Ammon's horn (tissue), 1 donor: ENCODE results near the gene ZBTB16.

Experiments
- DNase-seq: peaks from one replicate; pipeline ENCODE4 v3.0.0-alpha.2; 2016; ENCODE audit warnings: low spot score

ZBTB16 gene

DNA sequence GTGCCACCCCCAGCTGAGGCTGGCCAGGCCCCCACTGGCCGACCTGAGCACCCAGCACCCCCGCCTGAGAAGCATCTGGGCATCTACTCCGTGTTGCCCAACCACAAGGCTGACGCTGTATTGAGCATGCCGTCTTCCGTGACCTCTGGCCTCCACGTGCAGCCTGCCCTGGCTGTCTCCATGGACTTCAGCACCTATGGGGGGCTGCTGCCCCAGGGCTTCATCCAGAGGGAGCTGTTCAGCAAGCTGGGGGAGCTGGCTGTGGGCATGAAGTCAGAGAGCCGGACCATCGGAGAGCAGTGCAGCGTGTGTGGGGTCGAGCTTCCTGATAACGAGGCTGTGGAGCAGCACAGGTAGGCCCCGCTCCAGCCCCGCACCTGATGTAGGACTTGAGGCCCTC, 4.7 kb downstream of the ZBTB16 start:
- DNase-seq, result no peak

DNA sequence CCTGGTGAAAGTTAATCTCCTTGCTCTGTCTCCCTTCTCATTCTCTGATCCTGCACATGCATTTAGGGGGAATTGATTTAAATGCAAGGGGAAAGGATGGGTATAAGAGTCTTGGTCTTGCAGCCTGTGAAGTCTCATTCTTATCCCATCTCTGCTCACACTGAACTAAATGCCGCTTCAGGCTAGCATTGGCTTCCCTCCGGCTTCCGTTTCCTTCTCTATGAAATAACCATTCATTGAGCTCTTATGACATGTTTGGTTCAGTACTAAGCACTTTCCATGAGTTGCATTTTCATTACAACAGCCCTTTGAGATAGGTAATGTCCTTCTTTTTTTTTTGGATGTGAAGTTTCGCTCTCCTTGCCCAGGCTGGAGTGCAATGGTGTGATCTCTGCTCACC, 5.6 kb downstream of the ZBTB16 start:
- DNase-seq, result no peak

DNA sequence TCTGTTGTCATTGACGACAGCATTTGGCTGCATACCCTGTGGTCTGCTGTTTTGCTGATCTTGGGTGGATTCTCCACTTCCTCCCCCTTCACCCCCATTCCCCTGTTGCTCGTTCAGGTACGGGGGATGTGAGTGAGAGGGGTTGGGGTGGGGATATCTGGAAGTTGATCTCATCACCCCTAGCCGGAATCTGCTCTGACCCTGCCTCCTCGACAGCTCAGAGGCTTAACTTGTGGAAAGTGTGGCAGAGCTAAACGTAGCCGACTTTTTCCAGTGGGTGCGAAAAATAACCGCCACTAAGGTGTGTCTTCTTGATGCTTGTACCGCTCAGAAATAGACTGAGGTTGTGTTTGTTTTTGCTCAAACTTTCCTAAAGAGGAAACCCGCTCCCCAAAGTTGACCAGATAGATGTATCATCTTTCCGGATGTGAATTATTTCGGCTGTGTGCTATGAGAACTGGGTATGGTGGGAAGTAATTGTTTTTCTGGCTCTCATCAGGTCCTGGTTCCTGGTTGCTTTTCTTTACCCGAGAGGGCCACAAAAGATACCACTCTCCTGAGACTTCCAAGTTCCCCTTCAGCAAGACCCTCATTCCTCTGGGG, 6.6 kb downstream of the ZBTB16 start:
- no peak for DNase-seq

DNA sequence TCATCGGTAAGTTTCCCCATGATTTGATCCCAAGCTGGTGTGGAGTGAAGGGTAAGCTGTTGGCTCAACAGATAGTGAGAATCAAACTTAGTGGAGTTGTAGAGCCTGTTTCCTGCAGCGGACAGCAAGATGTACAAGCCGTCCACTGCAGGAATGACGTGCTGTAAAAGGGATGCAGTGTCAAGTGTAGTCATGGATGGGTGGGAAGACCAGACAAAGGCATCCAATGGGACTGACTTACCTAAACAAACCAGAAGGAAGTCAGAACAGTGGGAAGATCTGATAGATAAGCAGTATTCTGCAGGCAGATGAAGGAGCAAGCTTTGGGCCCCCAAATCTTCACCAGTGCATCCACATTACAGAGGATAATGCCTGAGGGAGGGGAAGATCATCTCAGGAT, 8.8 kb downstream of the ZBTB16 start:
- no peak for DNase-seq

DNA sequence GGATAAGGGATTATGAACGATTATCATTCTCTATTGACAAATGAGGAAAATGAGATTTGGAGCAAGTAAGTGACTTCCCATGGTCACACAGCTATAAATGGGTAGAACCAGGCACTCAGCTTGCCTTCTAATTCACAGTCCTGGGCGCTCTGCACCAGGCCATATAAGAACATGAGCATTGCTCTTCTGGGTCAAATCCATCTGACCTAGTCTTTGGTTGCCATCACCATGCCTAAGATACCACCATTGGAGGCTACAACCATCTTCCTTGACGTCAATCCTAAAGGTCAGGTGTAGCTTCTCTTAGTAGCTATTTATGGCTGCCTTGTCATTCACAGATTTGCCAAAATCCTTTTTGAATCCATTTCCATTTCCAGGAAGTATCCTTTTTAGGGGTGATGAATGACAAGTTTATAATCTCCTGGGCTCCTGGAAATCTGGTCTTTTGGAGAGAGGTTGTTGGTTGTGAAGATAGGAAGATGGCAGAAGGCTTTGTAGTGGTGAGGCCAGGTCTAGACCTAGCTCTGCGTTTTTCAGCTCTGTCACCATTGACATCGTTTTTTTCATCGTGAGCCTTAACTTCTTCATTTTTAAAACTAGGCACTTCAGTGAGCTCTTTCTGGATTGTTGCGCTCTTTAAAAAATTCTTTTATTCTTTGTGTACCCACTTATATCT, 11.1 kb downstream of the ZBTB16 start:
- no peak for DNase-seq

DNA sequence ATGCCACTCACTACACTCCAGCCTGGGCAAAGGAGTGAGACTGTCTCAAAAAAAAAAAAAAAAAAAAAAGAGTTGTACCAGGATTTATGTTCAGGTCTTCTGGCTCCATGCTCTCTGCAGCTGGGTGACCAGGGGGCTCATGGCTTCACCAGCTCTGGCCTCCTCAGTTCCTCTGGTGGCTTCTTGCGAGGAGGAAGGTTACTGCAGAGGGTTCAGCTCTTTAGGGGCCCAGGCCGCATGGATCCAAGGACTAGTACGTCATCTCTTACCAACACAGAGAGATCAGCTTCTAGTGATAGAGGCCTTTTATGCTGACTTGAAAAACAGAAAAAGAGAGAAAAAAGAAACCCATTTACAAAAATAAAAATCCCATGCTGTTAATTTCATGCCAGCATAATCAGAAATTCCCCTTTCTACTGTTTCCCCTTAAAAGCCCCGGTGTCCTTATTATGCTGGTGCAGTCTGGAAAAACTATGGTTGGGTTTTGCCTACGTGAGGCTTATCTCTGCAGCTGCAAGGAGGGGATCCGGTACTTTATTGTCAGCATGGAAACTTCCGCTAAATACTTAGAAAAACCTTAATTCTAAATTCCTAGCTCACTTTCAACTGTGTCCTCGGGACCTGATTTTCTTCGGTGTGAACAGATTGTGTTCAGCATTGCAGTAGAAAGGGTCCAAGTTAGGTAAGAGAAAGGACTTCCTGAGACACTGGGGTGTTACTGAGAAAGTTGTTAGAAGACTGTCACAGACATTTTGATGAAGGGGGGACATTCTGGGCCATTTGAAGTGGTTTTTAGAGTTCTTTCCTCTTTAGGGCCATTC, 13.7 kb downstream of the ZBTB16 start:
- no peak for DNase-seq

DNA sequence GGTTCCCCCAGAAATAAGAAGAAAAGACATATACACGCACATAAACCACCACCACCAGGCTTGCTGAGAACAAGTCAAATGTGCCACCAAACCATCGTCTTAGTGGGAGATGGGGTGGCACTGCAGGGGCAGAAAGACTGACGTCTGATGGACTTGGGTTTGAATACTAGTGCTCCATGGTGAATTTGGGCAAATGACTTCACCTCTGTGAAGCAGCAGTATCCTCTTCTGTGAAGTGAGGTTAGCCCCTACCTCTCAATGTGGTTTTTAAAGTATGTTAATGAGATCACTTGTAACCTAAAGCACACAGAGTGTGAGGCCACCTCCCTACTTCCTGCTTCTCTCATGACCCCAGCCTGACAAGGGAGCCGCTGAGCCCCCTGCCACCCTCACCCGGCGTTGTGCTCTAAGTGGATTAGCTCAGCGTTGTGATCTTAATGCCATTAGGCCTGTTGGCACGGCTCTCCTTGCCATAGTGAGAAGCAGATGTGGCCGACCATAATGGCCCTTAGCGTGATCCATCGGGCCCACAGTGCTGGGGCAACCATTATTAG, 14.4 kb downstream of the ZBTB16 start:
- no peak for DNase-seq

DNA sequence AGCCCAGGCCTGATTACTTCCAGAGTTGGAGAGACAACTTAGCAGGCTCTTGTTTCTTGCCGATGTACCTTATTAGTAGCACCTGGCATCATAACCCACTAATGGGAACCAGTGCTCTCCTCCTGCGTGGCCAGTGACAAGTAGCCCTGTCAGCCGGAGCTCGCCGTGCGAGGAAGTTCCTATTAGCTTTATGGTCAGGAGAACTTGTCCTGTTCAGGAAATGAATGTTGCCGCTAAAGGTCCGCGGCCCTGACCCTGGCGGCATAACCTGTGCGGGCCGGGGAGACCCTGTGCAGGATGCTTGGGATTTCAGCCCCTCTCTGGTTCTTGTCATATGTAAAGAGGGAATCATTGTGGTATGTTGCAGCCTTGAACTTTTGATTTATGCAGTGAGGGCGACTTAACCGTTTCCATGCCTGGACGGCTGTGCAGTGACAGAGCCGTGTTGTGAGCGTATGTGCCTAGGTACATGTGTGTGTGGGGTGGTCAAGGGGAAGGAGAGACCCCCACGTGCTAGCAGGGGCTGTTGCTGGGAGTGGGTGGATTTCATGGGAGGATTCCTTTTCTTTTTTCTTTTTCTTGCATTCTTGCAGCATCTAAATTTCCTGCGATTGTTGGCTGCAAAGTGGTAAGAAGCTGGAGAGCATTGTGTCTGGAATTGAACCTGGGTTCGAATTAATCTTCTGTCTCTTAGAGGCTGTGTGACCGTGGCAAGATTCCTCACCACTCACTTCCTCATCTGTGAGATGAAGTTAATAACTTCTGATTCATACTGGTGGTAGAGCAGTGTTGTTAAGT, 15.2 kb downstream of the ZBTB16 start:
- DNase-seq, result no peak

DNA sequence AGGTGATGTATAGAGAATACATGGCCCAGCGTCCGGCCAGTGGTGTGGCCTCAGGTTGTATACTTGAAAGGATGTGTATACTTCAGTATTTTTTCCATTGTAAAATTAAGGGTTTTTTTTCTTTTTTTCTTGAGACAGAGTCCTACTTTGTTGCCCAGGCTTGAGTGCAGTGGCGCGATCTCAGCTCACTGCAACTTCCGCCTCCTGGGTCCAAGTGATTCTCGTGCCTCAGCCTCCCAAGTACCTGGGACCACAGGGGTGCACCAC, 15.8 kb downstream of the ZBTB16 start:
- no peak for DNase-seq

DNA sequence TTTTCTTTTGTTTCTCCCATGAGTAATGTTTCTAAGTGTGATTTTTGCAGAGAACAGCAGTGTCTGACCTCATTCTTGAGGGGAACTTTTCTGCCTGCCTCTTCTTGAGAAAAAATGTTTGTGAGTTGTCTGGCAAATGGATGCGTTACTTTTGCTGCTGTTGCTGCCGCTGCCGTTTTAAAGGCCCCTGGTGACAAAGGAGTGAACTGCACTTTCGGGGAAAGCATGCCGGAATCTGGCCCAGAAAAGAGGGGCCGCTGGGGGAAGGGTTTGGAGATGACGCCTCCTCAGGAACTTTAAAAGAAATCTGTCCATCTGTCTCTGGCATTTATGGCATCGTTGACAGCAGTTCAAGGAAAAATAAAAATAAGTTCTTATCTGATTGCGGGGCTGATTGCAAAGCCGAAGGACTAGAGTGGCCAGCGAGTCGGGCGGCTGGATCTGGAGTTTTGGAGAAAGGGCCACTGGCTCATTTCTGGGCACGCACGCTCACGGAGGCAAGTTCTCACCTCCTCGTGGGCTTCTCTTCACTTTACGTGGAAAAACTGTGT, 16.5 kb downstream of the ZBTB16 start:
- peak; percentile 68 for DNase-seq

DNA sequence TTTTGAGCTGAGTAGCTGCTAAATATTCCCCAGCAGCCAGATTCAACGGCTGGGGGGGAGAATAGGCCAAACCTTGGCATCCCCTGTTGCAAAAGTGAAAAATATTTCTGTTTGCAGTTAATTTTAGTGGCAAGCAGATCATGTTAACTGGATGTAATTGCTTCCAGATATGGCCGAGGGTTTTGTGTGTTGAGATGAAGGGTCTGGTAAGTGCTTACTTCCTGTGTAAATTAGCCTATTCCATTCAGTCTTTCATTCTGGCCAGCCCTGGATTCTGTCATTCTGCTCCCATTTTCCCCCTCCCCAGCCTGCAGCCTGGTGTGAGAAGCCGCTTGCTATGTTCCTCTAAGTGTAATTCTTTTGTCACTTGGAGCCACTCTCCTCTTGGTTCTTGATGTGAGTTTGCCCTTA, 17.4 kb downstream of the ZBTB16 start:
- no peak for DNase-seq

DNA sequence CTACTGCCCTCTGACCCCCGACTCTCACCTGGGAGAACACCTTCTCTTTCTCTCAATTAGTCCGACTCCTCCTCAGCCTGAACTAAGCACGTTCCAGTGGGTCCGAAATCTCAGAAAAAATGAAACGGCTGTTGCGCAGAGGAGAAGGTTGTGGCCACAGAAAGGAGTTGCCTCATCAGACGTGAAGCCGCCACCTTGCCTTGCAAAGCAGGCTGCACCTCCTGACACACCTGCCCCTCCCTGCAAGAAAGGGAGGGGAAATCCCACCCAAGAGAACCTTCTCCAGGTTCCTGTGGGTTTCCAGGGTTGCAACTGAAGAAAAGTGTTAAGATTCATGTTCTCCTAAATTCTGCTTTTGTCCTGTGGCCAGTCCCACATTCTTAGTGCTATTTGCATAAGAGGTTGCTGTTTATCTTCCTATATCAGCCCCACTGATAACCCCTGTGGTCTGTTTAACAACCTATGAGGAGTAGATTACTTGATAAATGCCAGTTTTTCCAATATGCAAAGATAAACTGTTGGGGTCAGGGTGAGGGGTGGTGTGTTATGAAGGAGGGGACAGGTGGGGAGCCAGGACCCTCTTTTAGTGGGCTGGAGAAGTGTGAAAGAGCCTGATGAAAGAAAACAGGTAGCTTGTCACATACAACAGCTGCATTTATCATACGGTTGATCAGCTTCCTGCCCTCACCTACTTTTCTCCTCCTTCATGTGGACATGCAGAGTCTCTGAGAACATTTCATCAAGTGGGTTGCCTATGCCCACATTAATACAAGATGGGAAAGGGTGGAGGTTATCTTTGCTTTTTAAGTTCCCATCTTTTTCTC, 18.2 kb downstream of the ZBTB16 start:
- no peak for DNase-seq

DNA sequence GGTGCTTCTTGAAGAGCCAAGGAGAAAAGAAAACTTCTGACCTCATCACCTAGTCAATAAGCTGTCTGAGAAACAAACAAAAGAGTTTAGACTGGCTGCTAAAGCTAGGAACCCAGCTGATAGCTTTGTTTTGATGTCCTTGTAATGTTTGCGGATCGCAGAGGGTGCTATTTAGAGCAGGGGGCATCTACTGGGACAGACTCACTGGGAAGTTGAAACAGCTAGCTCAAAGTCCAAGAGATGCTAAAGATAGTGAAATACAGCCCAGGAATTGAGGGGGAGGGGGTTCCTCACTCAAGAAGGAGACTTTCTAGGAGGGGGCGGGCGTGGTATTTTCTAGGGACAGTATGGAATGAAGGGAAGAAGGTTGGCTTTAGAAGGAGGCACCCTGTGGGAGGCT, 18.9 kb downstream of the ZBTB16 start:
- no peak for DNase-seq

DNA sequence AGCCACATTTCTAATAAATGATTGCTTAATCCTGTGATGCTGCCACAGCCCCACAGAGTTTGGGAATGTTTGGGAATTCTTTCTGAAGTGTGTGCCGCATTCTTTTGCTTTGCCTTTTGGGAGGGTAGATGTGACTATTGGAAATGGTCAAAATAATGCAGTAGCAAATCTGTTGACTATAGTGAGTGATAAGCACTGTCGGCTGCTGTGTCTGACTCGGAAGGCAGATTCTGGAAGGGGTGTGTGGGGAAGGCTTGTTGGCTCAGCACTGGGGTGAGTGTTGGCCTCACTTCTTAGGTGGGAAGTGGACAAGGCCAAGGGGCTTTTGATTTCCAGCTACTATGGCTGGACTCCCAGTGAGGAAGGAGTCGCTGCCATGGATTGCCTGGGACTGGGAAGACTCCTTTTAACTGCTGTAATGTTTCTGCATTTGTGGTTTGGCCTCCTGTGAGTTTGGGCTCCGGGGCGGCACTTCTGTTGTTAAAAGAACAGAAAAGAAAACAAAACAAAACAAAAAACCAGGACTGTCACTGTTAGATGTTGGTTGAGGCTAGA, 20.1 kb downstream of the ZBTB16 start:
- DNase-seq, result no peak

DNA sequence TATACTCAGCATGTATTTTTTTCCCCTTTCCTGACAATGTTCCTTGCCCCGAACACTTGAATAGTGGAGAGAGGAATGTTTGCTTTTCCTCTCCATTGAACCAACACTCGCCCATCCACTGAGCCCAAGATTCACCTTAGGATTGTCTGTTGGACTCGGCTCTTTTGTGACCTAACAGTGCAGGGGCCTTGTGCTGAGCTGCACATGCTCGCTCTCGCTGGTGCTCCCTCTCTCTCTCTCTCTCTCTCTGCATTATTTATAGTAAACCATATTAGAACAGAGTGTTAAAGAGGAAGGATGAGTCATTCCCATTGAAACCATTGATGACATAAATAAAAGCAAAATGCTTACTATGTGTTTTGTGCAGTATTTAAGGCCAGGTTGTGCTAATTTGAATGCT, 20.7 kb downstream of the ZBTB16 start:
- DNase-seq, result peak; percentile 65

DNA sequence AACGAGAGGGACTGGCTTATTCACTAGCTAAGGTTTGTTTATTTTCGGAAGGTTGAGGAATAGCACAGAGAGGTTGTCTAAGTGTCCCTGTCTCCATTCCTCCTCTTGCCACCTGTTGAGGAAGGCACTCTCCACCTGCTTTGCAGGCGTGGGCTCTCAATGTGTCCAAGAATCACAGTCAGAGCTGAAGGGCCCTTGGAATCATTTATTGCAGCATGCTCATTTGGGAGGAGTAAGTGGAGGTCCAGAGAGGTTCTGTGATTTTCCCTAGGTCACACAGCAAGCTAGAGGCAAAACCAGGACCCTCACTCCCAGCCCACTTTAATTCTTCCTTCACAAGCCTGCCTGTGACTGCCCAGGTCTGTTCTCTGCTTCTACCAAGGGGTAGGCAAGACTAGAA, 21.3 kb downstream of the ZBTB16 start:
- no peak for DNase-seq

DNA sequence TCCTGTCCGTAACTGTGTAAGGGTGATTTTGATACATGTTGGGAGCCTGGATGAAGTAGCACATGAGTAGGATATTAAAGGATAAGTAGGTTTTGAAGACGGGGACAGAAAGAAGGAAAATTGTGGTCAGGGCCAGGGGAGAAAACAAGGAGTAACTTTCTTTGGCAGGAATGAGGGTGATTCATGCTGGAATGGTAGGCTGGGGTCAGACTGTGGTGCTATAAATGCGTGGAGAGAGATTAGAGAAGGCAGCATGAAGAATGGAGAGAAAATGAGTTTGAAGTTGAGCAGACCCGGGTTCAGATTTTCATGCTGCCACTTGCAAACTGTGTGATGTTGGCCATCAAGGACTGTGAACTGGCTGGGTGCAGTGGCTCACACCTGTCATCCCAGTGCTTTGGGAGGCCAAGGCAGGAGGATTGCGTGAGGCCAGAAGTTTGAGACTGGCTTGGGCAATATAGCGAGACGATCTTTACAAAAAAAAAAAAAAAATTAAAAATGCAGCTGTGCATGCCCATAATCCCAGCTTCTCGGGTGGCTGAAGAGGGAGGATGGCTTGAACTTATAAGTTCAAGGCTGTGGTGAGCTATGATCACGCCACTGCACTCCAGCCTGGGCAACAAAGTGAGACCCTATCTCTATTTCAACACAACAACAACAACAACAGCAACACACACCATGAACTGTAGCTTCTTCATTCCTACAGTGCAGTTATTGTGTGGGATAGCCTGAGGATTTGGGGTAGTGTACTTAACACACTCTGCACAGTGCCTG, 22.3 kb downstream of the ZBTB16 start:
- no peak for DNase-seq

DNA sequence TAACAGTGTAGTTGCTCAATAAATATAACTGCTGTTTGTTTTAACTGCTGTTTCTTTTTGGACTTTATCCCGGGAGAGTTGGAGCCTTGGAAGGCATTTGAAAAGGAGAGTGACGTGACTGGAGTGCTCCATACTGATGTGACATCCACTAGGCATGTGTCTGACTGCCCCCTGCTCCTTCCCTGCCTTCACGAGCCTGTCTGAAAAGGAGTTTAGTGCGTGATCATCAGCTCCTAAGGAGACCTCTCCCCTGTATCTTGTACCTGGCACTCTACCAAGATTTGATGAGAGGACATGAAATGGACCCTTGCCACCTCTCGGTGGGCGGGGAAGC, 22.9 kb downstream of the ZBTB16 start:
- DNase-seq, result no peak

DNA sequence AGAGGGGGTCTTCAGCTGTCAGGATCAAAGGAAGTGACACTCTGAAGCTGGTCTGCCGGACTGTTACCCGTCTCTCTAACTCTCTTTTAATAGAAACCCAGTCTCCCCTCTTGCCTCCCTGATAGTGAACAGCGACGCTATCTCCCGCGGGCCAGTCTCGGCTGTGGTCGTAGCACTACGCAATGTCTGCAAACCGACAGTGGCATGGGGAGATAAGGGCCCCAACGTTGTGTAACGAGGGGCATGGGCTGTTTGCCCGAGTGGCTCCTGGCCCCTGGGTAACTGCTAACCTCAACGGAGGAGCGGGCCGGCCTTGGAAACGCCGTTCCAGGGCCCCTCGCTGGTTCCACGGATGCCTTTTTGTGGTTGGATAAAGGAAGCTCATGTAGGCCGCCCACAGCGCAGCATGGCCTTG, 23.3 kb downstream of the ZBTB16 start:
- DNase-seq, result no peak
